HL-60/S4 treated with retinoic acid at 250 ng/mL for 4 days and 3 days (cell line): ENCODE results near the gene ASB9.
"Not testable (repeated sequence)": the region's sequence is repeated elsewhere in the genome, so short reads cannot be mapped to it uniquely, and the experiment has no call there.

Experiments
- in situ Hi-C: fragments of 300-500 bp; cut with MboI; formaldehyde crosslinking; loops from 2 replicates; pipeline ENCODE4 v1.7.0; 2022; ENCODE audit warnings: low sequenced_read_pairs

ASB9 gene

GRCh38 chrX:15242899-15243555 is 26.9 kb downstream of the ASB9 start:
- in situ Hi-C loops = no loop called here

- in situ Hi-C loops = no loop called here
These were observed 28.6 kb downstream of the ASB9 start for GRCh38 chrX:15241301-15241700.

GRCh38 chrX:15240414-15240813 is 29.5 kb downstream of the ASB9 start:
- in situ Hi-C loops = no loop called here

- in situ Hi-C loops = no loop called here
These were observed 33.7 kb downstream of the ASB9 start for GRCh38 chrX:15236146-15236545.

GRCh38 chrX:15235001-15235400 is 34.9 kb downstream of the ASB9 start:
- in situ Hi-C loops = no loop called here

GRCh38 chrX:15233416-15234015 is 36.4 kb downstream of the ASB9 start:
- in situ Hi-C loops = no loop called here

- in situ Hi-C loops = no loop called here
These were observed 45.1 kb downstream of the ASB9 start for GRCh38 chrX:15224747-15225146.

- in situ Hi-C loops = no loop called here
These were observed 48.6 kb downstream of the ASB9 start for GRCh38 chrX:15221321-15221720.

- in situ Hi-C loops = no loop called here
These were observed 52.7 kb downstream of the ASB9 start for GRCh38 chrX:15217161-15217560.

- in situ Hi-C loops = no loop called here
These were observed 53.6 kb downstream of the ASB9 start for GRCh38 chrX:15216280-15216679.

- in situ Hi-C loops = no loop called here
These were observed 54.5 kb downstream of the ASB9 start for GRCh38 chrX:15215366-15215765.

GRCh38 chrX:15214588-15214987 is 55.3 kb downstream of the ASB9 start:
- in situ Hi-C loops = no loop called here

GRCh38 chrX:15209096-15209495 is 60.8 kb downstream of the ASB9 start:
- in situ Hi-C loops = no loop called here

- in situ Hi-C loops = no loop called here
These were observed 61.9 kb downstream of the ASB9 start for GRCh38 chrX:15207994-15208393.

- in situ Hi-C loops = no loop called here
These were observed 62.5 kb downstream of the ASB9 start for GRCh38 chrX:15207384-15207783.

- in situ Hi-C loops = no loop called here
These were observed 63.6 kb downstream of the ASB9 start for GRCh38 chrX:15206306-15206705.

GRCh38 chrX:15204130-15204751 is 65.6 kb downstream of the ASB9 start:
- in situ Hi-C loops = no loop called here

- in situ Hi-C loops = no loop called here
These were observed 66.2 kb downstream of the ASB9 start for GRCh38 chrX:15203694-15204093.

- in situ Hi-C loops = no loop called here
These were observed 67.3 kb downstream of the ASB9 start for GRCh38 chrX:15202454-15203177.

- in situ Hi-C loops = no loop called here
These were observed 69.0 kb downstream of the ASB9 start for GRCh38 chrX:15200871-15201270.

GRCh38 chrX:15198608-15199202 is 71.2 kb downstream of the ASB9 start:
- in situ Hi-C loops = not testable (repeated sequence)
